ENCODE data around the gene SLC25A12. TPM values are rescaled to one million over a fixed set of nuclear protein-coding genes. Genes with fewer than 3 reads are reported as not detected.
A peak's percentile ranks its signal among the peaks of the same experiment; 100 is the strongest.

The SLC25A12 gene
- total and polyA plus RNA-seq, 2 donors (not counting 3 experiments of a cell fraction or from before 2014, with no cell fraction given) = 13.6 to 17.1 TPM

DNA sequence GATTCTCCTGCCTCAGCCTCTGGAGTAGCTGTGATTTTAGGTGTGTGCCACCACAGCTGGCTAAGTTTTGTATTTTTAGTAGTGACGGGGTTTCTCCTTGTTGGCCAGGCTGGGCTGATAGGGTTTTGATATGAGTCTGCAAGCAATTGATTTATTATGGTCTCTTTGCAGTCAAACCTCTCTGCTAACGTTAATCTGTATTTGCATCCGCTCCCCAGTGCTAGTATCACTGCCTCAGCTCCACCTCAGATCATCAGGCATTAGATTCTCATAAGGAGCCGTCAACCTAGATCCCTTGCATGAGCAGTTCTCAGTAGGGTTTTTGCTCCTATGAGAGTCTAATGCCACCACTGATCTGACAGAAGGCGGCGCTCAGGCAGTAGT is 47.3 kb upstream of the SLC25A12 start:
- Histone ChIP-seq H3K9ac (replicated peaks; ENCODE audit: extremely low read depth, insufficient read depth, low read length) (no peak overlapping the region), H4K20me1 (replicated peaks; ENCODE audit: control insufficient read depth, extremely low read depth, insufficient read depth, low read length) (no peaks in the 10 kb centered on the region), H3K27me3 (ENCODE audit: control insufficient read depth in 2 of 2, insufficient read depth in 2 of 2, low read length in 2 of 2) (no peaks in the 10 kb centered on the region), H3K4me1 (ENCODE audit: control insufficient read depth, extremely low read depth, insufficient read depth, low read length) (no peaks in the 10 kb centered on the region), H3K79me2 (ENCODE audit: control insufficient read depth, insufficient read depth, low read length) (peaks cover 35% of the 10 kb centered on the region), H3K36me3 (ENCODE audit: control insufficient read depth in 2 of 2, extremely low read depth in 1 of 2, insufficient read depth in 2 of 2, low read length in 2 of 2) (peaks cover 0 to 3% of the 10 kb centered on the region in 2 experiments), H3K27ac (ENCODE audit: insufficient read depth, low read depth, low read length) (no peak overlapping the region), H2AFZ (ENCODE audit: low read depth, low read length) (no peak overlapping the region), H3K9me3 (replicated peaks; ENCODE audit: control insufficient read depth, insufficient read depth, low read length) (no peaks in the 10 kb centered on the region), H3K9me1 (replicated peaks; ENCODE audit: control insufficient read depth, extremely low read depth, insufficient read depth, low read length) (no peaks in the 10 kb centered on the region), H3K4me2 (ENCODE audit: insufficient read depth, low read length) (no peak overlapping the region), H3K4me3 (replicated peaks in 1 of 3; ENCODE audit: insufficient read depth in 1 of 3, low read depth in 1 of 3, low read length in 3 of 3) (no peak overlapping the region)
- ChIA-PET POLR2A (no interaction called here), CTCF (interaction anchor here (0.7 to 1.5 kb wide), 8 partner anchors 8 to 186 kb away, joined by 3 to 4 read pairs (median 3); partner anchors contain the start of gene DLX2)
- dilution Hi-C loops (cut with MboI; ENCODE audit: extremely low pct_ligation_motif_present, low sequenced_read_pairs) (no loop called here), intact Hi-C loops (cut with micrococcal nuclease) (no loop called here)
- DNase-seq (ENCODE audit: low read depth, low spot score) = no peak
- no TSS peak for BruUV-seq (replicated peaks)
- FAIRE-seq = peak; percentile 4
- TF ChIP-seq GATA2 (IDR thresholded peaks at IDR 0.05; ENCODE audit: insufficient read depth, insufficient read length, low read depth, low read length) (no peak), POLR2AphosphoS5 (IDR thresholded peaks at IDR 0.05; ENCODE audit: insufficient read depth, low read depth, low read length) (no peak), POLR2A (IDR thresholded peaks at IDR 0.05; ENCODE audit: low read depth, low read length) (no peak), FOS (IDR thresholded peaks at IDR 0.05; ENCODE audit: borderline replicate concordance, insufficient read depth, low read length) (no peak), EZH2 (IDR thresholded peaks at IDR 0.05; ENCODE audit: borderline replicate concordance, low read depth, low read length, severe bottlenecking) (no peak)
- TF ChIP-seq, protein P1, sequence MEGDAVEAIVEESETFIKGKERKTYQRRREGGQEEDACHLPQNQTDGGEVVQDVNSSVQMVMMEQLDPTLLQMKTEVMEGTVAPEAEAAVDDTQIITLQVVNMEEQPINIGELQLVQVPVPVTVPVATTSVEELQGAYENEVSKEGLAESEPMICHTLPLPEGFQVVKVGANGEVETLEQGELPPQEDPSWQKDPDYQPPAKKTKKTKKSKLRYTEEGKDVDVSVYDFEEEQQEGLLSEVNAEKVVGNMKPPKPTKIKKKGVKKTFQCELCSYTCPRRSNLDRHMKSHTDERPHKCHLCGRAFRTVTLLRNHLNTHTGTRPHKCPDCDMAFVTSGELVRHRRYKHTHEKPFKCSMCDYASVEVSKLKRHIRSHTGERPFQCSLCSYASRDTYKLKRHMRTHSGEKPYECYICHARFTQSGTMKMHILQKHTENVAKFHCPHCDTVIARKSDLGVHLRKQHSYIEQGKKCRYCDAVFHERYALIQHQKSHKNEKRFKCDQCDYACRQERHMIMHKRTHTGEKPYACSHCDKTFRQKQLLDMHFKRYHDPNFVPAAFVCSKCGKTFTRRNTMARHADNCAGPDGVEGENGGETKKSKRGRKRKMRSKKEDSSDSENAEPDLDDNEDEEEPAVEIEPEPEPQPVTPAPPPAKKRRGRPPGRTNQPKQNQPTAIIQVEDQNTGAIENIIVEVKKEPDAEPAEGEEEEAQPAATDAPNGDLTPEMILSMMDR (IDR thresholded peaks at IDR 0.05; ENCODE audit: extremely low read depth in 1 of 2, insufficient read depth in 1 of 2, low read depth in 1 of 2, low read length in 2 of 2) = no peak

DNA sequence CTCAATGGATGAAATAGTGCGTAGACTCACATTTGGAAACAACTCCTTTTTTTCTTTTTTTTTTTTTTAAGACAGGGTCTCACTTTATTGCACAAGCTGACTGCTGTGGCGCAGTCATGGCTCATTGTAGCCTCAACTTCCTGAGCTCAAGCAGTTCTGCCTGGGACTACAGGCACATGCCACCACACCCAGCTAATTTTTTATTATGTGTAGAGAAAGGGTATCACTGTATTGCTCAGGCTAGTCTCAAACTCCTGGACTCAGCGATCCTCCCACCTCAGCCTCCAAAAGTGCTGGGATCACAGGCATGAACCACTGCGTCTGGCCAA is 45.7 kb upstream of the SLC25A12 start:
- peaks cover 0 to 3% of the 10 kb centered on the region in 2 experiments for H3K36me3 ChIP-seq (ENCODE audit: control insufficient read depth in 2 of 2, extremely low read depth in 1 of 2, insufficient read depth in 2 of 2, low read length in 2 of 2)
- H3K9me1 ChIP-seq (replicated peaks; ENCODE audit: control insufficient read depth, extremely low read depth, insufficient read depth, low read length) = no peaks in the 10 kb centered on the region
- H3K27ac ChIP-seq (ENCODE audit: insufficient read depth, low read depth, low read length) = no peak overlapping the region
- dilution Hi-C loops (cut with MboI; ENCODE audit: extremely low pct_ligation_motif_present, low sequenced_read_pairs) = no loop called here
- FAIRE-seq = no peak
- TF ChIP-seq FOS (IDR thresholded peaks at IDR 0.05; ENCODE audit: borderline replicate concordance, insufficient read depth, low read length) (no peak), EZH2 (IDR thresholded peaks at IDR 0.05; ENCODE audit: borderline replicate concordance, low read depth, low read length, severe bottlenecking) (no peak), MYC (IDR thresholded peaks at IDR 0.05; ENCODE audit: low read depth, low read length) (no peak), JUN (IDR thresholded peaks at IDR 0.05; ENCODE audit: borderline replicate concordance, insufficient read depth, insufficient read length, low read depth) (no peak), POLR2AphosphoS5 (IDR thresholded peaks at IDR 0.05; ENCODE audit: insufficient read depth, low read depth, low read length) (no peak), POLR2A (IDR thresholded peaks at IDR 0.05; ENCODE audit: low read depth, low read length) (no peak), GATA2 (IDR thresholded peaks at IDR 0.05; ENCODE audit: insufficient read depth, insufficient read length, low read depth, low read length) (no peak)
- TF ChIP-seq, protein P1 (IDR thresholded peaks at IDR 0.05; ENCODE audit: extremely low read depth in 1 of 2, insufficient read depth in 1 of 2, low read depth in 1 of 2, low read length in 2 of 2) = no peak
- TF ChIP-seq, protein P2, sequence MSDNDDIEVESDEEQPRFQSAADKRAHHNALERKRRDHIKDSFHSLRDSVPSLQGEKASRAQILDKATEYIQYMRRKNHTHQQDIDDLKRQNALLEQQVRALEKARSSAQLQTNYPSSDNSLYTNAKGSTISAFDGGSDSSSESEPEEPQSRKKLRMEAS (IDR thresholded peaks at IDR 0.05; ENCODE audit: insufficient read depth, insufficient read length) = no peak
- H3K9me3 ChIP-seq (replicated peaks; ENCODE audit: control insufficient read depth, insufficient read depth, low read length) = no peaks in the 10 kb centered on the region
- no peaks in the 10 kb centered on the region for H4K20me1 ChIP-seq (replicated peaks; ENCODE audit: control insufficient read depth, extremely low read depth, insufficient read depth, low read length)
- H2AFZ ChIP-seq (ENCODE audit: low read depth, low read length) = no peak overlapping the region
- H3K79me2 ChIP-seq (ENCODE audit: control insufficient read depth, insufficient read depth, low read length) = peaks cover 37% of the 10 kb centered on the region
- H3K9ac ChIP-seq (replicated peaks; ENCODE audit: extremely low read depth, insufficient read depth, low read length) = no peak overlapping the region
- no peak overlapping the region for H3K4me3 ChIP-seq (replicated peaks in 1 of 3; ENCODE audit: insufficient read depth in 1 of 3, low read depth in 1 of 3, low read length in 3 of 3)
- intact Hi-C loops (cut with micrococcal nuclease) = no loop called here
- H3K4me1 ChIP-seq (ENCODE audit: control insufficient read depth, extremely low read depth, insufficient read depth, low read length) = no peaks in the 10 kb centered on the region
- no peaks in the 10 kb centered on the region for H3K27me3 ChIP-seq (ENCODE audit: control insufficient read depth in 2 of 2, insufficient read depth in 2 of 2, low read length in 2 of 2)
- ChIA-PET CTCF (interaction anchor here (1.1 to 1.5 kb wide), 3 partner anchors 9 to 33 kb away, joined by 4 read pairs; no protein-coding TSS in a partner anchor), POLR2A (no interaction called here)
- no TSS peak for BruUV-seq (replicated peaks)
- no peak for DNase-seq (ENCODE audit: low read depth, low spot score)
- H3K4me2 ChIP-seq (ENCODE audit: insufficient read depth, low read length) = no peak overlapping the region
